SK-N-SH (cell line): ENCODE data around the gene CACNA1D. TPM values are rescaled to one million over a fixed set of nuclear protein-coding genes. Genes with fewer than 3 reads are reported as not detected.

Experiments used
- CTCF ChIA-PET: fragments of 300-600, 350-600 bp; formaldehyde crosslinking; extraction: SDS; loops from one replicate; lab custom pipeline; 2021; lab: Yijun Ruan, JAX
- POLR2A ChIA-PET: fragments of 350-600 bp; sonication (Branson Sonifier 250); formaldehyde crosslinking; extraction: SDS; loops from one replicate; lab custom pipeline; 2020; ENCODE audit warnings: antibody characterized with exemption, inconsistent platforms; lab: Yijun Ruan, JAX
- DNase-seq: peaks from one replicate; pipeline ENCODE4 v3.0.0; 2012
- H2AFZ ChIP-seq: fragments of 200-600 bp; sonication (generic); 2 replicates; pipeline ENCODE4 v1.8.1; 2016; ENCODE audit warnings: antibody characterized with exemption, mild to moderate bottlenecking, low read depth
- H3F3A ChIP-seq: fragments of 200-600 bp; sonication (generic); replicated peaks from 2 replicates; pipeline ENCODE3; 2016; ENCODE audit warnings: antibody characterized with exemption, mild to moderate bottlenecking; ENCODE audit not compliant: insufficient read depth
- H3K27ac ChIP-seq, 2 experiments: fragments of 200-500 bp in 1 of 2; fragments of 200-600 bp in 1 of 2; sonication (Bioruptor generic) in 1 of 2; sonication (generic), shearing (Covaris generic) in 1 of 2; 2 replicates each; pipeline versions ENCODE4 v1.5.1 to v1.6.1; 2014 to 2016; ENCODE audit warnings: low read depth in 2 of 2, inconsistent platforms in 1 of 2, low read length in 1 of 2, mild to moderate bottlenecking in 1 of 2, mixed read lengths in 1 of 2
- H3K27me3 ChIP-seq: fragments of 200-600 bp; sonication (generic), shearing (Covaris generic); 2 replicates; pipeline ENCODE4 v1.6.1; 2016; ENCODE audit warnings: mixed run types; ENCODE audit not compliant: insufficient read depth
- H3K36me3 ChIP-seq, 2 experiments: fragments of 200-500 bp in 1 of 2; fragments of 200-600 bp in 1 of 2; sonication (Bioruptor generic) in 1 of 2; sonication (generic) in 1 of 2; replicated peaks in 1 of 2; 2 replicates each; pipeline versions ENCODE3 to v1.5.1; 2014 to 2016; ENCODE audit warnings: low read length in 1 of 2, mild to moderate bottlenecking in 1 of 2; ENCODE audit not compliant: insufficient read depth in 2 of 2, control insufficient read depth in 1 of 2
- H3K4me1 ChIP-seq, 2 experiments: fragments of 200-500 bp in 1 of 2; fragments of 200-600 bp in 1 of 2; sonication (Bioruptor generic) in 1 of 2; sonication (generic), shearing (Covaris generic) in 1 of 2; 2 replicates each; pipeline versions ENCODE4 v1.5.1 to v1.6.1; 2014 to 2016; ENCODE audit warnings: low read depth in 1 of 2, low read length in 1 of 2, mixed run types in 1 of 2; ENCODE audit not compliant: insufficient read depth in 2 of 2, control insufficient read depth in 1 of 2
- H3K4me2 ChIP-seq: fragments of 200-600 bp; sonication (generic), shearing (Covaris generic); 2 replicates; pipeline ENCODE4 v1.6.1; 2017; ENCODE audit warnings: mixed run types
- H3K4me3 ChIP-seq, 2 experiments: fragments of 200-500 bp in 1 of 2; fragments of 200-600 bp in 1 of 2; sonication (Bioruptor generic) in 1 of 2; sonication (generic), shearing (Covaris generic) in 1 of 2; 2 replicates each; pipeline versions ENCODE4 v1.5.1 to v1.8.1; 2014 to 2016; ENCODE audit warnings: low read depth in 2 of 2, inconsistent platforms in 1 of 2, low read length in 1 of 2, mild to moderate bottlenecking in 1 of 2, mixed read lengths in 1 of 2, moderate library complexity in 1 of 2
- H3K79me2 ChIP-seq: fragments of 200-600 bp; sonication (generic); 2 replicates; pipeline ENCODE4 v1.8.1; 2017; ENCODE audit warnings: mild to moderate bottlenecking; ENCODE audit not compliant: insufficient read depth
- H3K9ac ChIP-seq: fragments of 200-600 bp; sonication (generic); 2 replicates; pipeline ENCODE4 v1.6.1; 2017; ENCODE audit warnings: mixed run types
- H3K9me2 ChIP-seq: fragments of 200-600 bp; sonication (generic); 2 replicates; pipeline ENCODE4 v1.6.1; 2017; ENCODE audit warnings: mixed run types
- H3K9me3 ChIP-seq: fragments of 200-600 bp; sonication (generic); 2 replicates; pipeline ENCODE4 v1.6.1; 2017; ENCODE audit warnings: mixed run types, mild to moderate bottlenecking, moderate library complexity
- H4K20me1 ChIP-seq: fragments of 200-600 bp; sonication (generic); 2 replicates; pipeline ENCODE4 v1.6.1; 2017; ENCODE audit warnings: mild to moderate bottlenecking, mixed run types; ENCODE audit not compliant: insufficient read depth
- CHD2 ChIP-seq: fragments of 150-350 bp; IDR thresholded peaks from 2 replicates; pipeline ENCODE4 v1.6.1; 2018; ENCODE audit warnings: low read length; ENCODE audit not compliant: partially characterized antibody
- CTCF ChIP-seq: fragments of 200-600 bp; sonication (generic); IDR thresholded peaks from 2 replicates; pipeline ENCODE4 v1.6.1; 2017; ENCODE audit warnings: antibody characterized with exemption, mild to moderate bottlenecking, moderate library complexity
- ELF1 ChIP-seq: IDR thresholded peaks from 2 replicates; pipeline ENCODE4 v1.4.0; 2012
- EP300 ChIP-seq, 2 experiments: IDR thresholded peaks; 2 replicates each; pipeline versions ENCODE4 v1.4.0 to v1.6.1; 2012; ENCODE audit warnings: borderline replicate concordance in 1 of 2, low read depth in 1 of 2, low read length in 1 of 2
- EZH2phosphoT487 ChIP-seq: fragments of 200-600 bp; sonication (generic); IDR thresholded peaks from 2 replicates; pipeline ENCODE4 v1.6.1; 2017; ENCODE audit warnings: low read depth, mixed run types, mild to moderate bottlenecking, antibody characterized with exemption, moderate library complexity, borderline replicate concordance
- FOSL2 ChIP-seq: IDR thresholded peaks from 2 replicates; pipeline ENCODE4 v1.4.0; 2012; ENCODE audit warnings: low read depth, mild to moderate bottlenecking, moderate library complexity, borderline replicate concordance
- FOXM1 ChIP-seq: IDR thresholded peaks from 2 replicates; pipeline ENCODE4 v1.4.0; 2012; ENCODE audit warnings: low read depth, mild to moderate bottlenecking
- GABPA ChIP-seq: IDR thresholded peaks from 2 replicates; pipeline ENCODE4 v1.4.0; 2012; ENCODE audit warnings: low read depth, mild to moderate bottlenecking
- MAX ChIP-seq: IDR thresholded peaks from 2 replicates; pipeline ENCODE4 v1.4.0; 2012; ENCODE audit warnings: low read depth
- MEF2A ChIP-seq: IDR thresholded peaks from 2 replicates; pipeline ENCODE4 v1.4.0; 2012; ENCODE audit warnings: low read depth, borderline replicate concordance
- MXI1 ChIP-seq: IDR thresholded peaks from 2 replicates; pipeline ENCODE4 v1.6.1; 2012; ENCODE audit warnings: mild to moderate bottlenecking, low read depth, low read length, improper control_type of control experiment
- NFIC ChIP-seq: IDR thresholded peaks from 2 replicates; pipeline ENCODE4 v1.4.0; 2012; ENCODE audit warnings: borderline replicate concordance
- PBX3 ChIP-seq: IDR thresholded peaks from 2 replicates; pipeline ENCODE4; 2012
- POLR2AphosphoS5 ChIP-seq: IDR thresholded peaks from 2 replicates; pipeline ENCODE4 v1.6.1; 2012; ENCODE audit warnings: low read depth, low read length
- RCOR1 ChIP-seq: fragments of 150-350 bp; IDR thresholded peaks from 2 replicates; pipeline ENCODE4 v1.6.1; 2017; ENCODE audit warnings: antibody characterized with exemption, low read length
- REST ChIP-seq: IDR thresholded peaks from 2 replicates; pipeline ENCODE4 v1.6.1; 2012; ENCODE audit warnings: mild to moderate bottlenecking, low read depth, low read length, moderate library complexity
- SIN3A ChIP-seq: IDR thresholded peaks from 2 replicates; pipeline ENCODE4 v1.6.1; 2012; ENCODE audit warnings: low read depth, mild to moderate bottlenecking, low read length, moderate library complexity, borderline replicate concordance
- SMC3 ChIP-seq: IDR thresholded peaks from 2 replicates; pipeline ENCODE4 v1.6.1; 2012; ENCODE audit warnings: low read depth, low read length, improper control_type of control experiment
- TAF1 ChIP-seq: IDR thresholded peaks from 2 replicates; pipeline ENCODE4 v1.6.1; 2012; ENCODE audit warnings: low read depth, mild to moderate bottlenecking, low read length, moderate library complexity, borderline replicate concordance
- USF1 ChIP-seq: IDR thresholded peaks from 2 replicates; pipeline ENCODE4 v1.4.0; 2012; ENCODE audit warnings: low read depth, borderline replicate concordance
- YY1 ChIP-seq: IDR thresholded peaks from 2 replicates; pipeline ENCODE4 v1.4.0; 2012; ENCODE audit warnings: low read depth, mild to moderate bottlenecking
- WGBS: methylation state at CpG from one replicate; pipeline ENCODE4 v1.1.6; 2017; ENCODE audit warnings: low lambda C conversion rate; 5-methylcytosine and 5-hydroxymethylcytosine counted together
- polyA plus RNA-seq, 3 experiments: library from polyadenylated mRNA; depleted of rRNA; stranded (reverse); fragments of >200 nt; gene quantifications; 2 replicates each; pipeline ENCODE4 v1.2.3, GENCODE V29; 2012

Gene CACNA1D
- polyA plus RNA-seq, 1 of the 3 experiments (the other 2 are of a cell fraction), result 0.12 TPM

- TF ChIP-seq RCOR1 (no peak), USF1 (no peak)
- TF ChIP-seq, all 33 proteins: peak for 0
Measured at GRCh38 chr3:53792866-53793265, 298.5 kb downstream of the CACNA1D start (continued).

- 38% methylated on average over 3 of the region's 3 CpGs for WGBS
- no peaks in the 10 kb centered on the region for H3K79me2 ChIP-seq
- H3K9ac ChIP-seq, result no peak overlapping the region
- no peaks in the 10 kb centered on the region for H3K9me3 ChIP-seq
- no peak for DNase-seq
- no peak overlapping the region for H3K27ac ChIP-seq
- no peak for TF ChIP-seq CTCF
- no peak for TF ChIP-seq EP300 (IDR thresholded peaks at IDR 0.05; ENCODE audit: borderline replicate concordance in 1 of 2, low read depth in 1 of 2, low read length in 1 of 2)
- no peak for TF ChIP-seq EZH2phosphoT487
- TF ChIP-seq POLR2AphosphoS5, result no peak
- TF ChIP-seq NFIC, result no peak
- TF ChIP-seq FOXM1, result no peak
- TF ChIP-seq FOSL2, result no peak
- TF ChIP-seq GABPA, result no peak
- no peak for TF ChIP-seq YY1
- TF ChIP-seq PBX3, result no peak
- no peak for TF ChIP-seq RCOR1
- TF ChIP-seq ELF1, result no peak
- TF ChIP-seq MXI1, result no peak
- TF ChIP-seq SIN3A, result no peak
- TF ChIP-seq MEF2A, result no peak
- no peak for TF ChIP-seq SMC3
- no peak for TF ChIP-seq TAF1
- TF ChIP-seq MAX, result no peak
- TF ChIP-seq REST, result no peak
- TF ChIP-seq CHD2, result no peak
- no peaks in the 10 kb centered on the region for H4K20me1 ChIP-seq
- H3K4me3 ChIP-seq, result no peak overlapping the region
- H3K4me1 ChIP-seq, result peaks cover 0 to 33% of the 10 kb centered on the region in 2 experiments; a peak in 2 of 4 replicates
- no peaks in the 10 kb centered on the region for H3F3A ChIP-seq
- H3K9me2 ChIP-seq, result no peaks in the 10 kb centered on the region
- H3K4me2 ChIP-seq, result no peak overlapping the region
- no peaks in the 10 kb centered on the region for H3K36me3 ChIP-seq
- ChIA-PET POLR2A (no interaction called here), CTCF (no interaction called here)
- no peak overlapping the region for H2AFZ ChIP-seq
- H3K27me3 ChIP-seq, result no peaks in the 10 kb centered on the region
Measured at GRCh38 chr3:53794597-53794996, 300.2 kb downstream of the CACNA1D start.
